SIG-M5 treated with dmso at 0.1 percent for 504 hours (cell line): Measurements from ENCODE around the gene MSANTD7.

Experiments
- DNase-seq: peaks from one replicate; lab custom pipeline; 2025; ENCODE audit not compliant: unreplicated experiment; lab: John Stamatoyannopoulos, UW

MSANTD7 gene

GRCh38 chr10:14880229-14880628, 42.1 kb downstream of the MSANTD7 start:
- no peak for DNase-seq

GRCh38 chr10:14884082-14884481, 46.0 kb downstream of the MSANTD7 start:
- peak; percentile 18 for DNase-seq
